ENCODE results near the gene ATP8A2. TPM values are rescaled to one million over a fixed set of nuclear protein-coding genes. Genes with fewer than 3 reads are reported as not detected.

The ATP8A2 gene
- total RNA-seq, 3 donors from 2014 or later (not counting 1 experiment from before 2014, with no cell fraction given): 0.43 to 0.68 (median 0.59) TPM

DNA sequence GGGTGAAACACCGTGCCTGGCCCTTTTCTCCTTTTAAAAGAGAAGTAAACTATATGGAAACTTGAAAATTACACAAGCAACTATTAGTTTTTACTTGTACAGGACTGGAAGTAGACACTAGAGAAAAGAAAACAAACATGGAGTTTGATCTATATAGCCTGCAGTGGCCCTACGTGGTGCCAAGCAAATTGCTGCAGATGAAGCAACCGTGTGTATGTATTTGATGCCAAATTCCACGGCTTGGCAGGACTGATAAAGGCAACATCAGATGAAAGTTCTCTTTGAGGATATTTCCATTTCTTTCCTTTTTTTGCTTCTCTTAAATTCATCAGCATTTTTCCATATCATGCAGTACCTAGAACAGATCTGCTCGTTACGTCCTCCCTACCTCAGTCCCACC, 49.8 kb downstream of the ATP8A2 start:
- peaks cover 13 to 14% of the 10 kb centered on the region in 2 donors for H3K27me3 Mint-ChIP-seq (ENCODE audit: low read depth in 2 of 2)
- H3K4me1 Mint-ChIP-seq: no peaks in the 10 kb centered on the region
- Histone ChIP-seq H3K27me3 (ENCODE audit: control insufficient read depth, insufficient read depth, low read length) (no peaks in the 10 kb centered on the region), H3K27ac (ENCODE audit: low read length) (no peak overlapping the region), H3K36me3 (ENCODE audit: control insufficient read depth, insufficient read depth, low read length) (no peaks in the 10 kb centered on the region), H3K9me3 (ENCODE audit: control insufficient read depth, insufficient read depth, low read length) (no peaks in the 10 kb centered on the region), H3K4me3 (ENCODE audit: low read length) (no peak overlapping the region), H3K4me1 (ENCODE audit: control insufficient read depth, insufficient read depth, low read length) (no peaks in the 10 kb centered on the region)
- DNase-seq: no peak
- H3K27ac Mint-ChIP-seq: no peak overlapping the region
- no peak for TF ChIP-seq CTCF (IDR thresholded peaks at IDR 0.05)
- H3K36me3 Mint-ChIP-seq: no peaks in the 10 kb centered on the region
- H3K4me3 Mint-ChIP-seq: no peak overlapping the region
- intact Hi-C loops (cut with micrococcal nuclease): no loop called here
- no peaks in the 10 kb centered on the region for H3K9me3 Mint-ChIP-seq
- 91% methylated on average over 3 of the region's 6 CpGs for WGBS (ENCODE audit: insufficient coverage)
- ATAC-seq: no peak

- H3K4me1 Mint-ChIP-seq: no peaks in the 10 kb centered on the region
- peaks cover 10 to 11% of the 10 kb centered on the region in 2 donors for H3K27me3 Mint-ChIP-seq (ENCODE audit: low read depth in 2 of 2)
- H3K27ac Mint-ChIP-seq: no peak overlapping the region
- 80% methylated on average over 1 of the region's 2 CpGs for WGBS (ENCODE audit: insufficient coverage)
- intact Hi-C loops (cut with micrococcal nuclease): no loop called here
- Histone ChIP-seq H3K4me1 (ENCODE audit: control insufficient read depth, insufficient read depth, low read length) (no peaks in the 10 kb centered on the region), H3K27ac (ENCODE audit: low read length) (no peak overlapping the region), H3K27me3 (ENCODE audit: control insufficient read depth, insufficient read depth, low read length) (no peaks in the 10 kb centered on the region), H3K4me3 (ENCODE audit: low read length) (no peak overlapping the region), H3K9me3 (ENCODE audit: control insufficient read depth, insufficient read depth, low read length) (no peaks in the 10 kb centered on the region), H3K36me3 (ENCODE audit: control insufficient read depth, insufficient read depth, low read length) (no peaks in the 10 kb centered on the region)
- no peak for ATAC-seq
- no peak for TF ChIP-seq CTCF (IDR thresholded peaks at IDR 0.05)
- no peak for DNase-seq
- H3K4me3 Mint-ChIP-seq: no peak overlapping the region
- H3K9me3 Mint-ChIP-seq: no peaks in the 10 kb centered on the region
- no peaks in the 10 kb centered on the region for H3K36me3 Mint-ChIP-seq
Observed at GRCh38 chr13:25422153-25422552, 50.4 kb downstream of the ATP8A2 start.

GRCh38 chr13:25423831-25424230, 52.1 kb downstream of the ATP8A2 start:
- intact Hi-C loops (cut with micrococcal nuclease): no loop called here
- H3K4me1 Mint-ChIP-seq: no peaks in the 10 kb centered on the region
- Histone ChIP-seq H3K4me1 (ENCODE audit: control insufficient read depth, insufficient read depth, low read length) (no peaks in the 10 kb centered on the region), H3K36me3 (ENCODE audit: control insufficient read depth, insufficient read depth, low read length) (no peaks in the 10 kb centered on the region), H3K27ac (ENCODE audit: low read length) (no peak overlapping the region), H3K4me3 (ENCODE audit: low read length) (no peak overlapping the region), H3K27me3 (ENCODE audit: control insufficient read depth, insufficient read depth, low read length) (no peaks in the 10 kb centered on the region), H3K9me3 (ENCODE audit: control insufficient read depth, insufficient read depth, low read length) (no peaks in the 10 kb centered on the region)
- ATAC-seq: no peak
- peaks cover 2 to 4% of the 10 kb centered on the region in 2 donors for H3K27me3 Mint-ChIP-seq (ENCODE audit: low read depth in 2 of 2)
- no peak overlapping the region for H3K4me3 Mint-ChIP-seq
- 74% methylated on average over 4 of the region's 4 CpGs for WGBS (ENCODE audit: insufficient coverage)
- no peaks in the 10 kb centered on the region for H3K9me3 Mint-ChIP-seq
- no peak for DNase-seq
- no peak overlapping the region for H3K27ac Mint-ChIP-seq
- no peaks in the 10 kb centered on the region for H3K36me3 Mint-ChIP-seq
- TF ChIP-seq CTCF (IDR thresholded peaks at IDR 0.05): no peak

GRCh38 chr13:25429466-25429865, 57.7 kb downstream of the ATP8A2 start:
- no peaks in the 10 kb centered on the region for H3K36me3 Mint-ChIP-seq
- H3K9me3 ChIP-seq (ENCODE audit: control insufficient read depth, insufficient read depth, low read length): no peaks in the 10 kb centered on the region
- DNase-seq (no peak), ATAC-seq (no peak)
- no peak overlapping the region for H3K4me3 ChIP-seq (ENCODE audit: low read length)
- no peak overlapping the region for H3K4me3 Mint-ChIP-seq
- TF ChIP-seq CTCF (IDR thresholded peaks at IDR 0.05): no peak
- H3K4me1 Mint-ChIP-seq: no peaks in the 10 kb centered on the region
- H3K9me3 Mint-ChIP-seq: no peaks in the 10 kb centered on the region
- 88% methylated on average over 6 of the region's 6 CpGs for WGBS (ENCODE audit: insufficient coverage)
- H3K27me3 Mint-ChIP-seq (ENCODE audit: low read depth in 2 of 2): peaks cover 4 to 7% of the 10 kb centered on the region in 2 donors
- no peak overlapping the region for H3K27ac ChIP-seq (ENCODE audit: low read length)
- no peaks in the 10 kb centered on the region for H3K27me3 ChIP-seq (ENCODE audit: control insufficient read depth, insufficient read depth, low read length)
- no peak overlapping the region for H3K27ac Mint-ChIP-seq
- H3K4me1 ChIP-seq (ENCODE audit: control insufficient read depth, insufficient read depth, low read length): no peaks in the 10 kb centered on the region
- H3K36me3 ChIP-seq (ENCODE audit: control insufficient read depth, insufficient read depth, low read length): no peaks in the 10 kb centered on the region
- intact Hi-C loops (cut with micrococcal nuclease): no loop called here

All from natural killer cell (primary cell).